DOHH2 (cell line): Measurements from ENCODE around the gene NTPCR.

ENCODE experiments used
- H3F3A ChIP-seq: fragments of 200-600 bp; sonication (generic), shearing (Covaris generic); 2 replicates; pipeline ENCODE4 v1.6.0; 2016; ENCODE audit warnings: antibody characterized with exemption, mild to moderate bottlenecking; ENCODE audit not compliant: control insufficient read depth, insufficient read depth
- H3K27ac ChIP-seq: fragments of 200-600 bp; sonication (generic); 2 replicates; pipeline ENCODE4 v1.5.1; 2014; ENCODE audit warnings: low read depth, mild to moderate bottlenecking, low read length, moderate library complexity
- H3K27me3 ChIP-seq: fragments of 200-600 bp; sonication (generic); 2 replicates; pipeline ENCODE4 v1.6.1; 2014; ENCODE audit warnings: mild to moderate bottlenecking, low read length, mixed read lengths; ENCODE audit not compliant: control insufficient read depth
- H3K36me3 ChIP-seq: fragments of 200-600 bp; sonication (generic); 2 replicates; pipeline ENCODE4 v1.6.1; 2014; ENCODE audit warnings: mild to moderate bottlenecking, low read length, moderate library complexity, mixed read lengths; ENCODE audit not compliant: control insufficient read depth
- H3K4me1 ChIP-seq: fragments of 200-600 bp; sonication (generic); 2 replicates; pipeline ENCODE4 v1.6.1; 2014; ENCODE audit warnings: mild to moderate bottlenecking, low read length, mixed read lengths; ENCODE audit not compliant: control insufficient read depth
- H3K4me2 ChIP-seq: fragments of 200-600 bp; sonication (generic); 2 replicates; pipeline ENCODE4 v1.6.0; 2014; ENCODE audit warnings: mild to moderate bottlenecking, low read length, moderate library complexity
- H3K4me3 ChIP-seq: fragments of 200-600 bp; sonication (generic); 2 replicates; pipeline ENCODE4 v1.5.1; 2014; ENCODE audit warnings: mild to moderate bottlenecking, low read length, mixed read lengths
- H3K79me2 ChIP-seq: fragments of 200-600 bp; sonication (generic); 2 replicates; pipeline ENCODE4 v1.6.1; 2014; ENCODE audit warnings: mild to moderate bottlenecking, low read length, mixed read lengths; ENCODE audit not compliant: control insufficient read depth
- H3K9me2 ChIP-seq: fragments of 200-600 bp; sonication (generic); replicated peaks from 2 replicates; pipeline ENCODE4 v1.6.1; 2014; ENCODE audit warnings: mild to moderate bottlenecking, low read length, mixed read lengths; ENCODE audit not compliant: control insufficient read depth
- H3K9me3 ChIP-seq: fragments of 200-600 bp; sonication (generic); 2 replicates; pipeline ENCODE4 v1.6.1; 2014; ENCODE audit warnings: antibody characterized with exemption, low read length, mixed read lengths; ENCODE audit not compliant: control insufficient read depth, insufficient read depth
- H4K20me1 ChIP-seq: fragments of 200-600 bp; sonication (generic); 2 replicates; pipeline ENCODE4 v1.6.0; 2014; ENCODE audit warnings: low read depth, mild to moderate bottlenecking, antibody characterized with exemption, low read length, moderate library complexity; ENCODE audit not compliant: control insufficient read depth, insufficient read depth
- CTCF ChIP-seq: fragments of 200-600 bp; sonication (generic); IDR thresholded peaks from one replicate; pipeline ENCODE4 v1.5.1; 2014; ENCODE audit warnings: antibody characterized with exemption, mild to moderate bottlenecking, low read depth, low read length; ENCODE audit not compliant: poor library complexity, severe bottlenecking
- EZH2phosphoT487 ChIP-seq: fragments of 200-600 bp; sonication (generic); IDR thresholded peaks from 2 replicates; pipeline ENCODE4 v1.6.1; 2017; ENCODE audit warnings: borderline replicate concordance, mild to moderate bottlenecking, antibody characterized with exemption, low read length, moderate library complexity, mixed read lengths

NTPCR gene

GRCh38 chr1:232905331-232906034 lies 44.9 kb upstream of the NTPCR start:
- Histone ChIP-seq H3K4me2 (no peak overlapping the region), H3K79me2 (no peaks in the 10 kb centered on the region), H3K4me3 (no peak overlapping the region), H3F3A (no peaks in the 10 kb centered on the region), H3K9me2 (no peaks in the 10 kb centered on the region), H3K27me3 (no peaks in the 10 kb centered on the region), H3K9me3 (no peaks in the 10 kb centered on the region), H4K20me1 (no peaks in the 10 kb centered on the region), H3K27ac (no peak overlapping the region), H3K36me3 (no peaks in the 10 kb centered on the region), H3K4me1 (no peaks in the 10 kb centered on the region)
- TF ChIP-seq CTCF (no peak), EZH2phosphoT487 (no peak)

GRCh38 chr1:232906441-232906840 lies 44.0 kb upstream of the NTPCR start:
- TF ChIP-seq EZH2phosphoT487 (no peak), CTCF (no peak)
- H3K4me1 ChIP-seq = no peaks in the 10 kb centered on the region

GRCh38 chr1:232908831-232909230 lies 41.6 kb upstream of the NTPCR start:
- Histone ChIP-seq H4K20me1 (no peaks in the 10 kb centered on the region), H3K9me2 (no peaks in the 10 kb centered on the region), H3F3A (no peaks in the 10 kb centered on the region), H3K4me3 (no peak overlapping the region), H3K36me3 (no peaks in the 10 kb centered on the region), H3K27me3 (no peaks in the 10 kb centered on the region), H3K9me3 (no peaks in the 10 kb centered on the region), H3K27ac (no peak overlapping the region), H3K4me2 (no peak overlapping the region), H3K4me1 (no peaks in the 10 kb centered on the region), H3K79me2 (no peaks in the 10 kb centered on the region)
- TF ChIP-seq CTCF = no peak
- no peak for TF ChIP-seq EZH2phosphoT487

More at GRCh38 chr1:232906441-232906840, 44.0 kb upstream of the NTPCR start:
- Histone ChIP-seq H3K9me3 (no peaks in the 10 kb centered on the region), H3K4me2 (no peak overlapping the region), H3K36me3 (no peaks in the 10 kb centered on the region), H4K20me1 (no peaks in the 10 kb centered on the region), H3K79me2 (no peaks in the 10 kb centered on the region), H3F3A (no peaks in the 10 kb centered on the region), H3K27me3 (no peaks in the 10 kb centered on the region), H3K4me3 (no peak overlapping the region), H3K27ac (no peak overlapping the region), H3K9me2 (no peaks in the 10 kb centered on the region)
